DND-41 (cell line): ENCODE measurements around the gene GRID2.

ENCODE experiments used
- ATAC-seq: fragments of 200-7000 bp; cut with Tn5 transposase; 3 replicates; pipeline ENCODE4 v1.9.1; 2021; ENCODE audit warnings: low read depth; ENCODE audit not compliant: insufficient read depth
- DNase-seq: peaks from one replicate; pipeline ENCODE4 v3.0.0-alpha.2; 2020
- H2AFZ ChIP-seq: 2 replicates; pipeline ENCODE4 v1.6.0; 2012; ENCODE audit warnings: low read depth, low read length
- H3K27ac ChIP-seq: 2 replicates; pipeline ENCODE4 v1.5.1; 2012; ENCODE audit warnings: low read length, inconsistent platforms
- H3K27me3 ChIP-seq: fragments of 200-600 bp; sonication (generic); 2 replicates; pipeline ENCODE4 v1.6.0; 2012; ENCODE audit warnings: low read length, mild to moderate bottlenecking, inconsistent platforms; ENCODE audit not compliant: insufficient read depth, poor library complexity
- H3K36me3 ChIP-seq: 2 replicates; pipeline ENCODE4 v1.5.1; 2012; ENCODE audit warnings: low read length, inconsistent platforms; ENCODE audit not compliant: insufficient read depth
- H3K4me1 ChIP-seq: 2 replicates; pipeline ENCODE4 v1.5.1; 2012; ENCODE audit warnings: mild to moderate bottlenecking, low read length; ENCODE audit not compliant: insufficient read depth
- H3K4me2 ChIP-seq: 2 replicates; pipeline ENCODE4 v1.6.0; 2012; ENCODE audit warnings: mild to moderate bottlenecking, moderate library complexity, low read length, inconsistent platforms; ENCODE audit not compliant: insufficient read depth
- H3K4me3 ChIP-seq, 2 experiments: fragments of 200-600 bp in 1 of 2; shearing (Covaris generic) in 1 of 2; 2 replicates each; pipeline ENCODE4 v1.5.1; 2012 to 2016; ENCODE audit warnings: inconsistent platforms in 2 of 2, low read length in 2 of 2, mild to moderate bottlenecking in 2 of 2, low read depth in 1 of 2, moderate library complexity in 1 of 2
- H3K79me2 ChIP-seq: 2 replicates; pipeline ENCODE4 v1.6.0; 2012; ENCODE audit warnings: low read length, inconsistent platforms; ENCODE audit not compliant: insufficient read depth
- H3K9ac ChIP-seq: 2 replicates; pipeline ENCODE4 v1.6.0; 2012; ENCODE audit warnings: low read depth, mild to moderate bottlenecking, inconsistent platforms, low read length, moderate library complexity
- H3K9me3 ChIP-seq: 2 replicates; pipeline ENCODE4 v1.5.1; 2012; ENCODE audit warnings: low read length, moderate library complexity, mild to moderate bottlenecking, inconsistent platforms; ENCODE audit not compliant: insufficient read depth, severe bottlenecking
- H4K20me1 ChIP-seq: 2 replicates; pipeline ENCODE4 v1.6.0; 2012; ENCODE audit warnings: low read length; ENCODE audit not compliant: insufficient read depth
- CTCF ChIP-seq: IDR thresholded peaks from 2 replicates; pipeline ENCODE4 v1.5.1; 2012; ENCODE audit warnings: borderline replicate concordance, low read length, moderate library complexity, mild to moderate bottlenecking; ENCODE audit not compliant: poor library complexity, severe bottlenecking; ENCODE audit errors: extremely low read depth
- EZH2 ChIP-seq: IDR thresholded peaks from 3 replicates; pipeline ENCODE4 v1.6.1; 2012; ENCODE audit warnings: borderline replicate concordance, low read depth, mild to moderate bottlenecking, moderate library complexity, low read length, inconsistent platforms; ENCODE audit not compliant: severe bottlenecking

Gene GRID2

GRCh38 chr4:93403571-93403970, 1099.8 kb downstream of the GRID2 start:
- Histone ChIP-seq H3K27ac (no peak overlapping the region), H3K36me3 (no peaks in the 10 kb centered on the region), H3K4me3 (no peak overlapping the region), H3K4me2 (no peak overlapping the region), H3K9me3 (no peaks in the 10 kb centered on the region), H4K20me1 (no peaks in the 10 kb centered on the region), H2AFZ (no peak overlapping the region), H3K79me2 (no peaks in the 10 kb centered on the region), H3K4me1 (no peaks in the 10 kb centered on the region), H3K9ac (no peak overlapping the region), H3K27me3 (no peaks in the 10 kb centered on the region)
- ATAC-seq, result no peak
- DNase-seq, result no peak
- no peak for TF ChIP-seq CTCF
- TF ChIP-seq EZH2, result no peak

DNA sequence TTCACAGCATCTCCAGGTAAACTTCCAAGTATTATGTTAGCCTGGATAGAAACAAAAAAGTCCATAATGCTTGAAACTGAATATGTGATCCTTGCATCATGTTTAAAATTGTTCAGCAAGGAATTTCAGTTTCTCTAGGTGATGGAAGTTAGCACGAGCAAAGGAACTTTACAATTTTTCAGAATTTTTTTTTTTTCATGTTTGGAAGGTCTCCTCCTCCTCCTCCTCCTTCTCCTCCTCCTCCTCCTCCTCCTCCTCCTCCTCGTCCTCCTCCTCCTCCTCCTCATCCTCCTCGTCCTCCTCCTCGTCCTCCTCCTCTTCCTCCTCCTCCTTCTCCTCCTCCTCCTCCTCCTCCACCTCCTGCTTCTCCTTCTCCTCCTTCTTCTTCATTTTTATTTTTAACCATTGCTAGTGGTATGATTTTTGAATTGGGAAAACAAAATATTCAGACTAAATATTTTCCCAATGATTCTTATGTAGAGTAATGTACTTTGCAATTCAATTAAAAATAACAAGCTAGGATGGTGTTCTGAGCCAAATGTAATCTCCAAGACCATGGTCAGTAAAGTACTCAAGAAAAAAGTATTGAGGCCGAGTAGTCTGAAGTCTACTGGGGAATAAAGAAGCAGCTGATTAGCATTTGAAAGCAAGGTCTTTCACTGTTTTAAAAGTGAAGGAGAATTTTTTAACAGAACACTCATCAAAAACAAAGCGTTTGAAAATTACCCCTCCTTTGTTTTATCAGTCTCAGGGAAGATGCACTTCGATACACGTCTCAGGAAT, 1103.9 kb downstream of the GRID2 start:
- Histone ChIP-seq H3K9me3 (no peaks in the 10 kb centered on the region), H4K20me1 (no peaks in the 10 kb centered on the region), H3K79me2 (no peaks in the 10 kb centered on the region), H3K4me3 (no peak overlapping the region), H3K27ac (no peak overlapping the region), H3K4me1 (no peaks in the 10 kb centered on the region), H2AFZ (no peak overlapping the region), H3K4me2 (no peak overlapping the region), H3K27me3 (no peaks in the 10 kb centered on the region), H3K36me3 (no peaks in the 10 kb centered on the region), H3K9ac (no peak overlapping the region)
- ATAC-seq (no peak), DNase-seq (no peak)
- TF ChIP-seq EZH2 (no peak), CTCF (no peak)

- Histone ChIP-seq H3K4me1 (no peaks in the 10 kb centered on the region), H2AFZ (no peak overlapping the region), H3K9ac (no peak overlapping the region), H3K9me3 (no peaks in the 10 kb centered on the region), H4K20me1 (no peaks in the 10 kb centered on the region), H3K36me3 (no peaks in the 10 kb centered on the region), H3K27me3 (no peaks in the 10 kb centered on the region), H3K27ac (no peak overlapping the region), H3K4me2 (no peak overlapping the region), H3K79me2 (no peaks in the 10 kb centered on the region), H3K4me3 (no peak overlapping the region)
- DNase-seq (no peak), ATAC-seq (no peak)
- TF ChIP-seq CTCF (no peak), EZH2 (no peak)
Observed at GRCh38 chr4:93409035-93409434, 1105.3 kb downstream of the GRID2 start.
